ENCODE results near the gene SLC25A43.

The SLC25A43 gene

GRCh38 chrX:119495734-119496726, 96.9 kb downstream of the SLC25A43 start:
- DNase-seq (ENCODE audit: extremely low read depth in 1 of 2, low read depth in 1 of 2), result no peak

DNA sequence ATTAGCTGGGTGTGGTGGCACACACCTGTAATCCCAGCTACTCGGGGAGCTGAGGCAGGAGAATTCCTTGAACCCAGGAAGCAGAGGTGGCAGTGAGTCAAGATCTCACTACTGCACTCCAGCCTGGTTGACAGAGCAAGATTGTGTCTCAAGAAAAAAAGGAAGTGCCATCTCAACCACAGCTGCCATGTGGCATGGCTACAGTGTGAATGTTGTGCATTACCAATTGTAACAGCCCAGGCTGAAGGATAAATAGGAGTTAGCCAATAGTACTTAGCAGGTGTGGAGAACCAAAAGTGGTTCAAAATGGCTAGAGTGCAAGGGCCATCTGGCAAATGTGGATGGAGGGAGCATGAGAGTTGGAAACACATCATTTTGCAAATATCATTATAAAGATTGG, 98.0 kb downstream of the SLC25A43 start:
- DNase-seq (ENCODE audit: extremely low read depth in 1 of 2, low read depth in 1 of 2), result no peak

- DNase-seq (ENCODE audit: extremely low read depth in 1 of 2, low read depth in 1 of 2), result no peak
Observed at GRCh38 chrX:119500061-119500800, 101.1 kb downstream of the SLC25A43 start.

DNA sequence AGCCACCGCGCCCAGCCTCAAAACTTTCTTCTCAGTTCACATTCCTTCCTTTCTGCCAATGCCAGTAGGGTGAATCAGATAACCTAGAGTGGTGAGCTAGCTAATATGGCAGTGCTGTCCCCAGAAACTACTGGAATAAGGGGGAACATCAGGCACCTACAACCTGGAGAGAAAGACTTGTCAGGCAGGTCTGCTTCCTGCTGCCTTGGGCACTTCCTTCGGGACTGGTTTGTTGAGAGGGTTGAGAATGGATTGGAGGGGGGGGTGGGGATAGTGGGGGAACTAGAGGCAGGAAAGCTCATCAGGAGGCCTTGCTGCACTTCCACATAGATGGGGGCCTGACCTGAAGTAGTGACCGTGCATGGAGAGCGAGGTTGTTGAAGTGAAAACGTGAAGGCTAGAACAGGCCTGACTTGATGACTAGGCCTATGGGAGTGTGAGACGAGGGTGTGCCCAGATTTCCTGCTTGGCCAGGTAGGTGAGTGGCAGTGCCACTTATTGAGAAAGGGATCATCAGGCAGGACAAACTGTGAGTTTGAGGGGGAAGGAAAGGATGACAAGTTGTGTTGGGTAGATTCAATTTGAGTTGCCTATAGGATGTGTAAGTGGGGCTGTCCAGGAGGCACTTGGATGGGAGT, 102.5 kb downstream of the SLC25A43 start:
- DNase-seq (ENCODE audit: extremely low read depth in 1 of 2, low read depth in 1 of 2), result no peak

DNA sequence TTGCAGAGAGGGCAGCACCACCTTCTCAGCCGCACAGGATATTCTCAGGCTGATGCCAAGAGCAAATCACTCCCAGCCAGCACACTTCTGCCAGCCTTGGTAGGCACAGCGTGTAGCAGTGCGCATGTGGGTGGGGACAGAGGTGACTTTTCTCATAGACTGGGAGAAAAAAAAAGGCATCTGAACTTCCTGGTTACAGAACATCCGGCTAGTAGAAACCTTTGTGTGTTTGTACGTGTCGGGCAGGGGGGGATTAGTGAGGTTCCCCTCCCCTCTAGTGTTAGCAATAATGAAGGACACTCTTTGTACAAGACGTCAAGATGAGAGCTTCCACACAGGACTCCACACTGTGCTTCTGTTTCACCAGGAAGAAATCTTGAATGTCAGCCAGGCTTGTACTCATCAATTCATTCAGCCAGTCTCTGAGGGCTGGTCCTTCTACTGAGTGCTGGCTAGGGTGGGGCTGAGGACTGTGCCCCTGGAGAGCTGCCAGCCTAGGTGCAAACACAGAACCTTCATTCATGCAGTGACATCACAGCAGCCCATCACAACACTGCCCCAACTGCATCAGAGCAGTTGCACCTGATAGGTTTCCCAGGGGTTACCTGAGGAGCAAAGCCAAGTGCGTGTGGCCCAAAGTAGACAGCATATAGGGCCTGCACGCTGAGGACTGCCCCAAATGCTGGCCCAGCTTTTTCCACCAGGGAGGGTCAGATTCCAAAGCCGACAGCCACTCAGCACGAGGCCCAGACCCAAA, 103.8 kb downstream of the SLC25A43 start:
- no peak for DNase-seq (ENCODE audit: extremely low read depth in 1 of 2, low read depth in 1 of 2)

DNA sequence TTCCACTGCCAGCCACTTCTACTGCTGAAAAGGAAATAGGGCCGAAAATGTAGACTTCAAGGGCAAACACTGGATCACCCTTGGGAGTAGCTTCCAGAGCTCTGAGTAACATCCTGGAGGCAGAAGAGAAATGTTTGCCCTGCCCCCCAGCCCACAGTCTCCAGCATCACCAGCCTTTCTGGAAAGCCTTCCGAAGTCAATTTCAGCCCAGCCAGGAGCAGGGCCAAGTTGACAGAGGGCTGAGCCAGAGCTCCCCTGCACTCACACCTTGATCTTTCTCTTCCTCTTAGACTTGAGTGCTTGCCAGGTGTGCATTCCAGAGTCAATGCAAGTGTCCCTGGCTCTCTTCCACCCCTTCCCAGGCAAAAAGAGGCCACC, 104.3 kb downstream of the SLC25A43 start:
- DNase-seq (ENCODE audit: extremely low read depth in 1 of 2, low read depth in 1 of 2), result no peak

Data from stimulated activated CD8-positive, alpha-beta memory T cell treated with anti-CD3 and anti-CD28 coated beads, Interleukin-7, amount 100 ng/mL, for 48 hours (primary cell).